ENCODE measurements around the gene PSMG2.
"Not testable (repeated sequence)": the region's sequence is repeated elsewhere in the genome, so short reads cannot be mapped to it uniquely, and the experiment has no call there.

Gene PSMG2

GRCh38 chr18:12750715-12751502 lies 48.1 kb downstream of the PSMG2 start:
- Histone ChIP-seq H3K4me1 (ENCODE audit: control insufficient read depth, low read depth, low read length) (no peaks in the 10 kb centered on the region), H3K4me3 (ENCODE audit: low read length) (no peak overlapping the region), H3K27me3 (ENCODE audit: control insufficient read depth, insufficient read depth, low read length) (no peaks in the 10 kb centered on the region), H3K9me3 (ENCODE audit: control insufficient read depth, low read depth, low read length) (no peaks in the 10 kb centered on the region), H3K36me3 (ENCODE audit: control insufficient read depth, low read depth, low read length) (no peaks in the 10 kb centered on the region), H3K27ac (ENCODE audit: low read length) (no peak overlapping the region), H3K9ac (ENCODE audit: low read length) (no peak overlapping the region)

- H3K9me3 ChIP-seq (ENCODE audit: control insufficient read depth, low read depth, low read length): no peaks in the 10 kb centered on the region
- no peak overlapping the region for H3K9ac ChIP-seq (ENCODE audit: low read length)
- no peak overlapping the region for H3K27ac ChIP-seq (ENCODE audit: low read length)
- H3K36me3 ChIP-seq (ENCODE audit: control insufficient read depth, low read depth, low read length): no peaks in the 10 kb centered on the region
- H3K4me3 ChIP-seq (ENCODE audit: low read length): no peak overlapping the region
- H3K27me3 ChIP-seq (ENCODE audit: control insufficient read depth, insufficient read depth, low read length): no peaks in the 10 kb centered on the region
- H3K4me1 ChIP-seq (ENCODE audit: control insufficient read depth, low read depth, low read length): no peaks in the 10 kb centered on the region
These were observed 48.7 kb downstream of the PSMG2 start for GRCh38 chr18:12751503-12751884.

- Histone ChIP-seq H3K4me1 (ENCODE audit: control insufficient read depth, low read depth, low read length) (no peaks in the 10 kb centered on the region), H3K9me3 (ENCODE audit: control insufficient read depth, low read depth, low read length) (no peaks in the 10 kb centered on the region), H3K4me3 (ENCODE audit: low read length) (no peak overlapping the region), H3K27me3 (ENCODE audit: control insufficient read depth, insufficient read depth, low read length) (no peaks in the 10 kb centered on the region), H3K36me3 (ENCODE audit: control insufficient read depth, low read depth, low read length) (no peaks in the 10 kb centered on the region), H3K27ac (ENCODE audit: low read length) (no peak overlapping the region), H3K9ac (ENCODE audit: low read length) (no peak overlapping the region)
These were observed 49.0 kb downstream of the PSMG2 start for GRCh38 chr18:12751891-12752290.

GRCh38 chr18:12754511-12754910 lies 51.7 kb downstream of the PSMG2 start:
- Histone ChIP-seq H3K36me3 (ENCODE audit: control insufficient read depth, low read depth, low read length) (no peaks in the 10 kb centered on the region), H3K4me3 (ENCODE audit: low read length) (no peak overlapping the region), H3K27me3 (ENCODE audit: control insufficient read depth, insufficient read depth, low read length) (no peaks in the 10 kb centered on the region), H3K9me3 (ENCODE audit: control insufficient read depth, low read depth, low read length) (no peaks in the 10 kb centered on the region), H3K27ac (ENCODE audit: low read length) (no peak overlapping the region), H3K4me1 (ENCODE audit: control insufficient read depth, low read depth, low read length) (no peaks in the 10 kb centered on the region), H3K9ac (ENCODE audit: low read length) (no peak overlapping the region)

- H3K9me3 ChIP-seq (ENCODE audit: control insufficient read depth, low read depth, low read length); H3K27ac ChIP-seq (ENCODE audit: low read length); H3K9ac ChIP-seq (ENCODE audit: low read length); H3K4me3 ChIP-seq (ENCODE audit: low read length); H3K4me1 ChIP-seq (ENCODE audit: control insufficient read depth, low read depth, low read length); H3K36me3 ChIP-seq (ENCODE audit: control insufficient read depth, low read depth, low read length); H3K27me3 ChIP-seq (ENCODE audit: control insufficient read depth, insufficient read depth, low read length): not testable (repeated sequence)
These were observed 52.8 kb downstream of the PSMG2 start for GRCh38 chr18:12755606-12756005.

GRCh38 chr18:12756619-12757239 lies 53.9 kb downstream of the PSMG2 start:
- not testable (repeated sequence) for H3K9ac ChIP-seq (ENCODE audit: low read length); H3K27me3 ChIP-seq (ENCODE audit: control insufficient read depth, insufficient read depth, low read length); H3K27ac ChIP-seq (ENCODE audit: low read length); H3K36me3 ChIP-seq (ENCODE audit: control insufficient read depth, low read depth, low read length); H3K4me1 ChIP-seq (ENCODE audit: control insufficient read depth, low read depth, low read length); H3K9me3 ChIP-seq (ENCODE audit: control insufficient read depth, low read depth, low read length); H3K4me3 ChIP-seq (ENCODE audit: low read length)

- H3K4me1 ChIP-seq (ENCODE audit: control insufficient read depth, low read depth, low read length); H3K9me3 ChIP-seq (ENCODE audit: control insufficient read depth, low read depth, low read length); H3K4me3 ChIP-seq (ENCODE audit: low read length); H3K9ac ChIP-seq (ENCODE audit: low read length); H3K36me3 ChIP-seq (ENCODE audit: control insufficient read depth, low read depth, low read length); H3K27ac ChIP-seq (ENCODE audit: low read length); H3K27me3 ChIP-seq (ENCODE audit: control insufficient read depth, insufficient read depth, low read length): not testable (repeated sequence)
These were observed 55.7 kb downstream of the PSMG2 start for GRCh38 chr18:12758566-12758965.

GRCh38 chr18:12765126-12765525 lies 62.3 kb downstream of the PSMG2 start:
- Histone ChIP-seq H3K9me3 (ENCODE audit: control insufficient read depth, low read depth, low read length) (no peaks in the 10 kb centered on the region), H3K9ac (ENCODE audit: low read length) (no peak overlapping the region), H3K27ac (ENCODE audit: low read length) (no peak overlapping the region), H3K4me3 (ENCODE audit: low read length) (no peak overlapping the region), H3K36me3 (ENCODE audit: control insufficient read depth, low read depth, low read length) (no peaks in the 10 kb centered on the region), H3K4me1 (ENCODE audit: control insufficient read depth, low read depth, low read length) (peaks cover 4% of the 10 kb centered on the region), H3K27me3 (ENCODE audit: control insufficient read depth, insufficient read depth, low read length) (no peaks in the 10 kb centered on the region)

GRCh38 chr18:12765586-12765985 lies 62.7 kb downstream of the PSMG2 start:
- Histone ChIP-seq H3K4me1 (ENCODE audit: control insufficient read depth, low read depth, low read length) (peaks cover 4% of the 10 kb centered on the region), H3K36me3 (ENCODE audit: control insufficient read depth, low read depth, low read length) (no peaks in the 10 kb centered on the region), H3K27me3 (ENCODE audit: control insufficient read depth, insufficient read depth, low read length) (no peaks in the 10 kb centered on the region), H3K9me3 (ENCODE audit: control insufficient read depth, low read depth, low read length) (no peaks in the 10 kb centered on the region), H3K27ac (ENCODE audit: low read length) (no peak overlapping the region), H3K9ac (ENCODE audit: low read length) (no peak overlapping the region), H3K4me3 (ENCODE audit: low read length) (no peak overlapping the region)

- no peaks in the 10 kb centered on the region for H3K36me3 ChIP-seq (ENCODE audit: control insufficient read depth, low read depth, low read length)
- H3K4me3 ChIP-seq (ENCODE audit: low read length): no peak overlapping the region
- no peaks in the 10 kb centered on the region for H3K27me3 ChIP-seq (ENCODE audit: control insufficient read depth, insufficient read depth, low read length)
- peaks cover 4% of the 10 kb centered on the region for H3K4me1 ChIP-seq (ENCODE audit: control insufficient read depth, low read depth, low read length)
- no peak overlapping the region for H3K27ac ChIP-seq (ENCODE audit: low read length)
- H3K9ac ChIP-seq (ENCODE audit: low read length): no peak overlapping the region
- H3K9me3 ChIP-seq (ENCODE audit: control insufficient read depth, low read depth, low read length): no peaks in the 10 kb centered on the region
These were observed 64.2 kb downstream of the PSMG2 start for GRCh38 chr18:12766986-12767433.

GRCh38 chr18:12767580-12768155 lies 64.8 kb downstream of the PSMG2 start:
- Histone ChIP-seq H3K36me3 (ENCODE audit: control insufficient read depth, low read depth, low read length) (no peaks in the 10 kb centered on the region), H3K27ac (ENCODE audit: low read length) (no peak overlapping the region), H3K27me3 (ENCODE audit: control insufficient read depth, insufficient read depth, low read length) (no peaks in the 10 kb centered on the region)

GRCh38 chr18:12768625-12769024 lies 65.8 kb downstream of the PSMG2 start:
- Histone ChIP-seq H3K36me3 (ENCODE audit: control insufficient read depth, low read depth, low read length) (no peaks in the 10 kb centered on the region), H3K4me3 (ENCODE audit: low read length) (no peak overlapping the region), H3K4me1 (ENCODE audit: control insufficient read depth, low read depth, low read length) (peaks cover 4% of the 10 kb centered on the region), H3K27ac (ENCODE audit: low read length) (no peak overlapping the region), H3K9ac (ENCODE audit: low read length) (no peak overlapping the region), H3K27me3 (ENCODE audit: control insufficient read depth, insufficient read depth, low read length) (no peaks in the 10 kb centered on the region), H3K9me3 (ENCODE audit: control insufficient read depth, low read depth, low read length) (no peaks in the 10 kb centered on the region)

More at GRCh38 chr18:12767580-12768155, 64.8 kb downstream of the PSMG2 start:
- Histone ChIP-seq H3K9ac (ENCODE audit: low read length) (no peak overlapping the region), H3K9me3 (ENCODE audit: control insufficient read depth, low read depth, low read length) (no peaks in the 10 kb centered on the region), H3K4me3 (ENCODE audit: low read length) (no peak overlapping the region), H3K4me1 (ENCODE audit: control insufficient read depth, low read depth, low read length) (peaks cover 4% of the 10 kb centered on the region)

All from iPS-18a (cell line).